ENCODE results near the gene SASH3.

- no peak for TF ChIP-seq POLR2A (IDR thresholded peaks at IDR 0.05)
- TF ChIP-seq CTCF (IDR thresholded peaks at IDR 0.05), result no peak
These were observed 32.2 kb upstream of the SASH3 start for GRCh38 chrX:129747533-129747932.
